ENCODE data around the gene TMUB2. TPM values are rescaled to one million over a fixed set of nuclear protein-coding genes. Genes with fewer than 3 reads are reported as not detected.

Gene TMUB2
- total and polyA plus RNA-seq, 2 of the 13 experiments (the other 11 are each of a cell fraction or from before 2014, with no cell fraction given), result 26.9 to 50.8 TPM

DNA sequence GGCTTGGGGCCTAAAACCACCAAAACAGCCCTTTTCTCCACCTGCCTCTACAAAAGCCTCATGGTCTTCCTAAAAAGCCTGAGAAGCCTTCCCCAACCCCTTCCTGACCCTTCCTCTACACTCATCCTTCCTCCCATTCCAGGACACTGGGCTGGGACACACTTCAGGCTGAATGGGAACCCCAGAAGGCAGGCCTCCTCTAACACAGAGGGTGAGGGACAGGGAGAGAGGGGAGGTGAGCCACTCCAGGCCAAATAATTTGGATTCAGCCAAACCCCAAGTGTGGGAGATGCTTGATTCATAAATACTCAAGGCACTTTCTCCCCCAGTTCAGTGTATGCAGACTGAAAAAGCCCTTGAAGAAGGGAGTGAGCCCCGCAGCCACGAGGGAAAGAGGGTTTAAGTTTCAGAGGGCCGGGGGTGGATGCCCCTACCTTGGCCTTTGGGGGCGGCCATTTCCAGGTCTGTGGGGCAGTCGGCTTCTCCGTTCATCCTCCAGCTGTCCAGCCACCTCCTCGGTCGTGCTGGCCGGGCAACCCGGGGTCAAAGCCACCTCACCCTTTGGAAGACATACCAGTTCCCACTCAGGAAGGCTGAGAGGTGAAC is 31.1 kb downstream of the TMUB2 start:
- no peaks in the 10 kb centered on the region; the same call in 1 of the 2 replicates for H4K20me1 ChIP-seq (ENCODE audit: insufficient read depth, low read length)
- no peak for FAIRE-seq
- peak overlapping the region; percentile 88 to 99 (median 98) for H3K4me3 ChIP-seq (replicated peaks in 1 of 3; ENCODE audit: insufficient read depth in 1 of 3, low read depth in 2 of 3, low read length in 3 of 3)
- ChIA-PET POLR2A (interaction anchor here (0.7 to 1.4 kb wide), 13 partner anchors 11 to 127 kb away, joined by 3 to 10 read pairs (median 5); partner anchors contain the start of genes ATXN7L3, GRN and TMUB2), CTCF (ENCODE audit: low intra/inter-chr PET ratio, low total read pairs) (interaction anchor here (2.3 kb wide), 1 partner anchor 14 kb away, joined by 13 read pairs; no protein-coding TSS in a partner anchor)
- peaks cover 23% of the 10 kb centered on the region for H3K4me1 ChIP-seq (ENCODE audit: insufficient read depth, low read length)
- H3K4me2 ChIP-seq (ENCODE audit: low read depth, low read length), result peak overlapping the region; percentile 97
- H3K27me3 ChIP-seq (ENCODE audit: control insufficient read depth in 1 of 2, insufficient read depth in 2 of 2, low read length in 2 of 2), result no peaks in the 10 kb centered on the region; a peak in 1 of 5 replicates
- no peak overlapping the region for H2AFZ ChIP-seq (ENCODE audit: low read length)
- TSS peak; percentile 38 for BruUV-seq (replicated peaks)
- peaks cover 28% of the 10 kb centered on the region for H3K79me2 ChIP-seq (ENCODE audit: insufficient read depth, low read length)
- in situ Hi-C loops (cut with HindIII; ENCODE audit: extremely low pct_ligation_motif_present, low pct_unique_long_range_greater_than_20kb), result no loop called here
- intact Hi-C loops (cut with micrococcal nuclease; ENCODE audit: unreplicated experiment), result loop anchor here (2.0 kb wide), 2 partner anchors 15 to 107 kb away; partner anchors contain the start of gene SLC25A39
- ATAC-seq, result peak; percentile 0; the same call in 1 of the 3 replicates
- peak overlapping the region; percentile 85 for H3K9ac ChIP-seq (ENCODE audit: insufficient read depth, low read depth, low read length)
- DNase-seq (ENCODE audit: low spot score), result no peak
- H3K36me3 ChIP-seq (replicated peaks in 1 of 2; ENCODE audit: control insufficient read depth in 1 of 2, insufficient read depth in 2 of 2, low read length in 2 of 2), result peaks cover 22 to 37% of the 10 kb centered on the region in 2 experiments
- H3K27ac ChIP-seq (ENCODE audit: extremely low read length, insufficient read depth, low read length), result peak overlapping the region; percentile 89
- WGBS (ENCODE audit: low lambda C conversion rate), result 0% methylated on average over 6 of the region's 10 CpGs
- H3K9me3 ChIP-seq (ENCODE audit: low read length), result no peaks in the 10 kb centered on the region
- peak; percentile 45; the same call in 1 of the 2 replicates for TF ChIP-seq KDM4B (CRISPR knock-in tag; IDR thresholded peaks at IDR 0.05)
- TF ChIP-seq PHB2 (IDR thresholded peaks at IDR 0.05; ENCODE audit: partially characterized antibody), result no peak
- no peak for TF ChIP-seq CBX1 (IDR thresholded peaks at IDR 0.05; ENCODE audit: low read depth)
- TF ChIP-seq, protein P1, sequence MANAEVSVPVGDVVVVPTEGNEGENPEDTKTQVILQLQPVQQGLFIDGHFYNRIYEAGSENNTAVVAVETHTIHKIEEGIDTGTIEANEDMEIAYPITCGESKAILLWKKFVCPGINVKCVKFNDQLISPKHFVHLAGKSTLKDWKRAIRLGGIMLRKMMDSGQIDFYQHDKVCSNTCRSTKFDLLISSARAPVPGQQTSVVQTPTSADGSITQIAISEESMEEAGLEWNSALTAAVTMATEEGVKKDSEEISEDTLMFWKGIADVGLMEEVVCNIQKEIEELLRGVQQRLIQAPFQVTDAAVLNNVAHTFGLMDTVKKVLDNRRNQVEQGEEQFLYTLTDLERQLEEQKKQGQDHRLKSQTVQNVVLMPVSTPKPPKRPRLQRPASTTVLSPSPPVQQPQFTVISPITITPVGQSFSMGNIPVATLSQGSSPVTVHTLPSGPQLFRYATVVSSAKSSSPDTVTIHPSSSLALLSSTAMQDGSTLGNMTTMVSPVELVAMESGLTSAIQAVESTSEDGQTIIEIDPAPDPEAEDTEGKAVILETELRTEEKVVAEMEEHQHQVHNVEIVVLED (CRISPR knock-in tag; IDR thresholded peaks at IDR 0.05; ENCODE audit: borderline replicate concordance), result no peak
- TF ChIP-seq POLR2G (IDR thresholded peaks at IDR 0.05; ENCODE audit: low read depth, low read length), result no peak
- no peak for TF ChIP-seq HMGA1 (CRISPR knock-in tag; conservative IDR thresholded peaks at IDR 0.05)
- TF ChIP-seq RFX3 (CRISPR knock-in tag; IDR thresholded peaks at IDR 0.05), result no peak
- TF ChIP-seq GPN1 (CRISPR knock-in tag; IDR thresholded peaks at IDR 0.05; ENCODE audit: borderline replicate concordance), result no peak
- peak; percentile 27; the same call in 1 of the 2 replicates for TF ChIP-seq ZFX (CRISPR knock-in tag; IDR thresholded peaks at IDR 0.05; ENCODE audit: low read depth)
- peak; percentile 45; the same call in 1 of the 2 replicates for TF ChIP-seq NFKB2 (CRISPR knock-in tag; IDR thresholded peaks at IDR 0.05; ENCODE audit: borderline replicate concordance)
- TF ChIP-seq SP2 (CRISPR knock-in tag; IDR thresholded peaks at IDR 0.05), result 0 out of 2 replicates have a peak, but pooled peaks have one; percentile 10
- TF ChIP-seq JUN (CRISPR knock-in tag; IDR thresholded peaks at IDR 0.05), result no peak
- TF ChIP-seq RBAK (CRISPR knock-in tag; IDR thresholded peaks at IDR 0.05), result no peak
- TF ChIP-seq, protein P2, sequence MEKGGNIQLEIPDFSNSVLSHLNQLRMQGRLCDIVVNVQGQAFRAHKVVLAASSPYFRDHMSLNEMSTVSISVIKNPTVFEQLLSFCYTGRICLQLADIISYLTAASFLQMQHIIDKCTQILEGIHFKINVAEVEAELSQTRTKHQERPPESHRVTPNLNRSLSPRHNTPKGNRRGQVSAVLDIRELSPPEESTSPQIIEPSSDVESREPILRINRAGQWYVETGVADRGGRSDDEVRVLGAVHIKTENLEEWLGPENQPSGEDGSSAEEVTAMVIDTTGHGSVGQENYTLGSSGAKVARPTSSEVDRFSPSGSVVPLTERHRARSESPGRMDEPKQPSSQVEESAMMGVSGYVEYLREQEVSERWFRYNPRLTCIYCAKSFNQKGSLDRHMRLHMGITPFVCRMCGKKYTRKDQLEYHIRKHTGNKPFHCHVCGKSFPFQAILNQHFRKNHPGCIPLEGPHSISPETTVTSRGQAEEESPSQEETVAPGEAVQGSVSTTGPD (CRISPR knock-in tag; IDR thresholded peaks at IDR 0.05), result no peak
- no peak for TF ChIP-seq MZF1 (CRISPR knock-in tag; IDR thresholded peaks at IDR 0.05; ENCODE audit: borderline replicate concordance)
- no peak for TF ChIP-seq HOXA3 (CRISPR knock-in tag; IDR thresholded peaks at IDR 0.05)
- 0 out of 4 replicates have a peak, but pooled peaks of 1 of the 2 experiments have one; percentile 1 for TF ChIP-seq KLF16 (CRISPR knock-in tag; IDR thresholded peaks at IDR 0.05)
- no peak; the same call in 1 of the 2 replicates for TF ChIP-seq MAF1 (CRISPR knock-in tag; IDR thresholded peaks at IDR 0.05; ENCODE audit: borderline replicate concordance)
- TF ChIP-seq SRSF9 (IDR thresholded peaks at IDR 0.05; ENCODE audit: borderline replicate concordance, insufficient read depth, low read depth, low read length, poor library complexity, severe bottlenecking), result no peak
- 0 out of 2 replicates have a peak, but pooled peaks have one; percentile 12 for TF ChIP-seq CBFB (CRISPR knock-in tag; IDR thresholded peaks at IDR 0.05)
- TF ChIP-seq NKX3-1 (CRISPR knock-in tag; IDR thresholded peaks at IDR 0.05), result no peak
- no peak for TF ChIP-seq ZEB1 (IDR thresholded peaks at IDR 0.05; ENCODE audit: insufficient replicate concordance, low read depth)

Measured in HepG2 (cell line).